HG03558 (cell line): ENCODE measurements around the gene FARP1.
"Not testable (repeated sequence)": the region's sequence is repeated elsewhere in the genome, so short reads cannot be mapped to it uniquely, and the experiment has no call there.

Source experiments
- ATAC-seq: cut with Tn5 transposase; IDR thresholded peaks from one replicate; pipeline ENCODE4 v1.9.1; 2021; ENCODE audit warnings: moderate number of reproducible peaks; ENCODE audit not compliant: unreplicated experiment; ENCODE audit errors: extremely low read depth

The FARP1 gene

DNA sequence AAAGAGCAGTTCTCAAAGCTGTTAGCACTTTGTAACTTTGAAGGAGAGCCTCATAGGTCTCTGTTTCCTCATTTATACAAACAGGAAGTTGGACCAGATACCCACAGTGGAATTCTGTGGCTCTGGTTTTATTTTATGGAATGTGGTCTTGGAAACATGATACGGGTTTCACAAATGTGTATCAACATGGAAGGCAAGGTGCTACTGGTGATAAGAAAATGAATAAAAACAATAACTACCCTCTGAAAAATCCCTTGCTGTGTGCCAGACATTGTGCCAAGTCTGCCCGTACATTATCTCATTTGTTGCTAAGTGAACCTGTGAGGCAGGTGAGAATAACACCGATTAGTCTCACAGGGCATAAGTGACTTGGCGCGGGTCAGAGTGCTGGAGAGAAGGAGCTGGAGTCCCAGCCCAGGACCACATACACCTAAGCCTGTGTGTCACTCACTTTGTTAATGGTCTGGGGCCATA, 79.2 kb downstream of the FARP1 start:
- ATAC-seq = no peak

- ATAC-seq = no peak
Measured at GRCh38 chr13:98222816-98223215, 79.9 kb downstream of the FARP1 start.

DNA sequence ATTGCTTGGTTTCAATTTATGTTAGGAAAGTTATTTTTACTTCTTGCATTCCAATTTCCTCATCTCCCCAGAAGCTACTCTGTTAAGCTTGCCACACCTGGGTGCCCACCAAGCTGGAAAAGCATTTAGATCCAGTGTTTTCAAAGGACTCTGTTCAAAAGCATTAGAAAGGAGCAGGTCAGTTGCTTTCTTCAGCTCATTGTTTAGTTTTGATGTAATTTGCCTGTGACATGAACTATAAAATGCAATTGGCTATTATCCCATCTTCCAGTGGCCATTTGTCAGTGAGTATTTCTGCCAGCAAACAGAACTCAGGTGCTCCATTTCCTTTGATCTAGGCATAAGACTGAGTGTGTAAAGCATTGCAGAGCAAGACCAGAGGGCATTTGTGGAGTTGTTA, 80.8 kb downstream of the FARP1 start:
- ATAC-seq = no peak

- no peak for ATAC-seq
Measured at GRCh38 chr13:98224557-98224956, 81.7 kb downstream of the FARP1 start.

DNA sequence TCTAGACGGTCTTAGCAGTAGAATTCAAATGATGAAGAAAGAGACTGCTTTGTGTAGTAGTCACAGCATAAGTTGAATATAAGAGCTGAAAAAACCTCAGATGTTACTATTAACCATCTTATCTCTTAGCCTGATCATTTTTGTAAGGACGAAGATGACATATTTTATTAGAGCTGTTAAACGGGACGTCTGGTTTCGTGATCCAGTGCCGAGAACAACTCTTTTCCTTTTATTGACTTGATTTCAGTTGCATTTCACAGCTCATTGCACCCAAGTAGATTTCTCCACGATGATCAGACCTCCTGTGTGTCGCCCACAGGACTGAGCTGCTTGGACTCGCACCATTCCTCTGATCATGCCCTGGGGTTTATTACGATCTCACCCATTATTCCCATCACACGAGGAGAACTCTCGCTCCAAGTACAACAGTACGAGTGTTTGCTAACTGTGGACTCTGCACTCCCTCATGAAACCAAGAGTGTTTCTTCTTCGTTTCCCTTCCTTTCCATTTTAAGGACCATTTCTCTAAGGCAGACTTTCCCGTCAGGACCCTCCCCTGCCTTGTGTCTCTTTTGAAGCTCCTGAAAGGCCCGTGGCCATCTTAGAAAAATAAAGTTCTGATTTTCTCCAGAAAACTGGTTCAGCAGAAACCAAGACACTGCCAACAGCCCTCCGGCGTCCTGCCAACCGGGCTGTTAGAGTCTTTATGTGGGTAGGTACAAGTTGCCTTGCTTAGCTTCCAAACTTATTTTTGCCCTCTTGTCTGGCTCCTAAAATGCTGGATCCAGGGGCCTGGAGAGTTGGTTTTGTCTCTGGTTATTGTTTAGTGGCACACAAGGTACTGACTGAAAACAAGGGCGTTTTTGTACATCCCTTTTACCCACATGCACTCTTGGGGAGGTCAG, 82.4 kb downstream of the FARP1 start:
- ATAC-seq = no peak

GRCh38 chr13:98226496-98226895, 83.6 kb downstream of the FARP1 start:
- no peak for ATAC-seq

- no peak for ATAC-seq
Measured at GRCh38 chr13:98228661-98229341, 85.9 kb downstream of the FARP1 start.

GRCh38 chr13:98230762-98231161, 87.9 kb downstream of the FARP1 start:
- not testable (repeated sequence) for ATAC-seq

DNA sequence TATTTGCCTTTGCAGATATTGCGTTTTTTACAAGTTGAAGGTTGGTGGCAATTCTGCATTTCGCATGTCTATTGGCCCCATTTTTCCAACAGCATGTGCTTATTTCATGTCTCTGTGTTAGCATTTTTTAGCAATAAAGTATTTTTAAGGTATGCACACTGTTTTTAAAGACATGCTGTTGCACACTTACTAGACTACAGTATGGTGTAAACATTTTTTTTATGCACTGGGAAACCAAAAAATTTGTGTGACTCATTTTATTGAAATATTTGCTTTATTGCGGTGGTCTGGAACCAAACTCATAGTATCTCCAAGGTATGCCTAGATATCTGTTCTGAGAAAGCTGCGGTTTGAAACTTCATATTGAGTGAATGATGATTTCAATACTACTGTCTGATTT, 89.6 kb downstream of the FARP1 start:
- ATAC-seq = no peak

- no peak for ATAC-seq
Measured at GRCh38 chr13:98233127-98233526, 90.2 kb downstream of the FARP1 start.

- no peak for ATAC-seq
Measured at GRCh38 chr13:98234348-98234747, 91.5 kb downstream of the FARP1 start.

DNA sequence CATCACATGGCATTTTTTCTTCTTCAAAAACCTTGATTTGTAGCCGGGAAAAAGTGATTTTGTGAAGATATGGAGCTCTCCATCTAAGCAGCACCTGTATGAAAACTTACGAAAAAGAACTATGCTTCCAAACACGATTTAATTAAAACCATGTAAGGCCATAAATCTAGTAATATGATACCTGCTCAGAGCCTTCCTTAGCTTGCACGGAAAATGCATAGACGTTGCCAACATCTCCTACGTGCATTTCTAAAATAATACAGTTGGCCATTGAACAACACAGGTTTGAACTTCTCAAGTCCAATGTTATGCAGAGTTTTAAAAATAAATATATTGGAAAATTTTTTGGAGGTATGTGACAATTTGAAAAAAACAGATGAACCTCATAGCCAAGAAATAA, 93.3 kb downstream of the FARP1 start:
- no peak for ATAC-seq

DNA sequence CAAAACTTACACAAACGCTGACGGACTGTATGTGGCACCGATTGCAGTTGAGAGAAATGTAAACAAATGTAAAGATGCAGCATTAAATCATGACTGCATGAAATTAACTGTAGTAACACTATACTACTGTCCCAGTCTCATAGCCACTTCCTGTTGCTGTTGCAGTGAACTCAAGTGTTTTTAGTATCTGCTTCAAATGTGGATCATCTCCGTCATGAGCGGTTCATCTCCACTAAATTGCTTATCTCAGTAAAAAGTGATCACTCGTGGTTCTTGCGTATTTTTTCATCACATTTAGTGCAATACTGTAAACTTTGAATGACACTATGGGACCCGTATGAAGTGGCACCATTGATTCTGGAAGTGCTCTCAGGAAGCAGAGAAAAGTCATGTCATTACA, 94.4 kb downstream of the FARP1 start:
- ATAC-seq = no peak

- no peak for ATAC-seq
Measured at GRCh38 chr13:98239162-98240076, 96.5 kb downstream of the FARP1 start.

- no peak for ATAC-seq
Measured at GRCh38 chr13:98240135-98240534, 97.2 kb downstream of the FARP1 start.

DNA sequence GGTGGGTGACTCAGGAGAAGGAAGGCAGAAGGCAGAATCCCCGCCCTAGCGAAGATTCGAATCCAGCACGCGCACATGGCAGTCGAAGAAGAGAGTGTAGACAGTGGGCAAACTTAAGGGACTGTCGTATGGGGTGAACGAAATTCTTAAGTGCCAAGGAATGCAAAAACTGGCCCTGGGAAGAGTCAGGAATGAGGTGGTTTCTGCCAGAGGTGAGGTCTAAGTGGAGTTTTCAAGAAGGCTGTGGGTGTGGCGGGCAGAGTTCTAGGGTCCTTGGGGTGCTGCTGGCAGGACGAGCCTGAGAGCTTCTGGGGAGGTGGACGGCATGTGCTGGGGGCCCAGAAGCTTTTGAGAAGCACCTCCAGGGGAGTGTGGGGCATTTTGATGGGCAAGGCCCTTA, 98.1 kb downstream of the FARP1 start:
- no peak for ATAC-seq

GRCh38 chr13:98241976-98242375, 99.1 kb downstream of the FARP1 start:
- no peak for ATAC-seq

DNA sequence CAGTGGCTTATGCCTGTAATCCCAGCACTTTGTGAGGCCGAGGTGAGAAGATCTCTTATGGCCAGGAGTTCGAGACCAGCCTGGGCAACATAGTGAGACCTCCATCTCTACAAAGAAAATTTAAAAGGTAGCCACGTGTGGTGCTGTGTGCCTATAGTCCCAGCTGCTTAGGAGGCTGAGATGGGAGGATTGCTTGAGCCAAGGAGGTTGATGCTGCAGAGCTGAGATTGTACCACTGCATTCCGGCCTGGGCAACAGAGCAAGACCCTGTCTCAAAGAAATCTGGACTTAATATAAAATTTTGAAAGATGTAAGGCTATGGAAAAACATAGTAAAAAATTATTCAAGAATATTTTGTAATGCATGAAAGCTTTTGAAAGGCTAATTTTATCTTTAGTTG, 99.5 kb downstream of the FARP1 start:
- no peak for ATAC-seq

GRCh38 chr13:98243929-98244272, 101.0 kb downstream of the FARP1 start:
- ATAC-seq = no peak

DNA sequence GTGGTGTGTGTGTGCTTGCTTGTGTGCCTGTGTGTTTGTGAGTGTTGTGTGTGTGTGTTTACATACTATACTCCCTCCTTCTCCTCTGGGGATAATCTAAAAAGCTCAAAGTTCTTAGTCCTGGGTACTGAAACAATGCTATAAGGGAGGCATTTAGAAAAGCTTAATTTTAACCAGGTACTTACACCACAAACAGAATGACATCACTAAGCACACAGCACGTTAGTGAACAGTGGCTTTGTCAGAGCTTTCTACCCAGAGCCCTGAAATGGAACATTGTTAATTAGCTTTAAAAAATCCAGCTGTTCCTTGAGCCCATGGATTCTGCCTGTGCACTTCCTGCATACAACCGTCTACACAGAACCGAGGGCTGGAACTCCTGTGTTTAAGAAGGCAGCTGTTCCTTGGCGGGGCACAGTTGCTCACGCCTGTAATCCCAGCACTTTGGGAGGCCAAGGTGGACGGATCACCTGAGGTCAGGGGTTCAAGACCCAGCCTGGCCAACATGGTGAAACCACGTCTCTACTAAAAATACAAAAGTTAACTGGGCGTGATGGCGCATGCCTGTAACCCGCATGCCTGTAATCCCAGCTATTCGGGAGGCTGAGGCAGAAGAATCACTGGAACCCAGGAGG, 103.8 kb downstream of the FARP1 start:
- ATAC-seq = no peak
